ENCODE results near the gene FAM32A. TPM values are rescaled to one million over a fixed set of nuclear protein-coding genes. Genes with fewer than 3 reads are reported as not detected.

The FAM32A gene
- total RNA-seq, 1 experiment from 2014 or later = 42.2 TPM

DNA sequence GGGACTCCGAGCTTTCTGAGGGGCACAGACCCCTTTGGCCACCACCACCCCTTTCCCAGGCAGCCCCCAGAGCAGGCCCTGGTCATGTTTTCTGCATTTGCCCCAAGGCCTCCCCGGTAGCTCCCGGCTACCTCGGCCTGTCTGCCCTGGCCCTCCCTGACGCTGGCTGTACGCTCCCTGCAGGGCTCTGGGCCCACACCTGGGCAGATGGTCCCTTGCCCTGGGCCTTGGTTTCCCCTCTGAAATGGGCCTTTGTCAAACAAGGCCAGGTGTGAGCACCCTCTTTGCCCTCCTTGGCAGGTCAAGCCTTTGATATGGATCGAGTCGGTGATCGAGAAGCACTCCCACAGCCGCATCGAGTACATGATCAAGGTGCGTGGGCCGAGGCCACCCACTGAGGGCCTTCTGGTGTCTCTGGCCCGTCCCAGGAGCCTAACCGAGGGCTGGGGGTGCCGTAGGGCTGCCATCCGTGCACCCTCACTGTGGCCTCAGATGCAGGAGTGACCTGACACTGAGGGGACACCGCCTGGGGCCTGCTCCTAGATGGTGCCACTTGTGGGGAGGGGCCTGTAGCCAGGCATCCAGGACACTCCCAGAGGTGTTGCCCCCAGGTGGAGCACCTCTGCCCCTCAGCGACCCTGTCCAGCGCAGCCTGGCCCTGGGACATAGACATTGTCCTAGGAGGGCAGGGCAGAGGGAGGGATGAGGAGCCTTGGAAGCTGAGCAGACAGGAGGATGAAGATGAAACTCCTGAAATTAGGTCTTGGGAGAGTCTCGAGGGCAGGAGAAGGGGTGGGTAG lies 42.8 kb downstream of the FAM32A start:
- Mint-ChIP-seq H3K4me3 (ENCODE audit: low read depth, unreplicated experiment) (no peak overlapping the region), H3K4me1 (ENCODE audit: low read depth, unreplicated experiment) (no peaks in the 10 kb centered on the region), H3K27ac (ENCODE audit: unreplicated experiment) (no peak overlapping the region), H3K9me3 (ENCODE audit: low read depth, unreplicated experiment) (no peaks in the 10 kb centered on the region), H3K27me3 (ENCODE audit: unreplicated experiment) (no peaks in the 10 kb centered on the region), H3K36me3 (ENCODE audit: insufficient read depth, unreplicated experiment) (peaks cover 7% of the 10 kb centered on the region)
- intact Hi-C loops (cut with micrococcal nuclease; ENCODE audit: unreplicated experiment) = no loop called here
- BruUV-seq (replicated peaks) = no TSS peak
- CTCF ChIA-PET = no interaction called here
- DNase-seq = no peak
- TF ChIP-seq CTCF (IDR thresholded peaks at IDR 0.05; ENCODE audit: unreplicated experiment) = no peak

GRCh38 chr19:16228637-16229321 lies 43.6 kb downstream of the FAM32A start:
- DNase-seq = no peak
- CTCF ChIA-PET = no interaction called here
- no peak overlapping the region for H3K4me3 Mint-ChIP-seq (ENCODE audit: low read depth, unreplicated experiment)
- H3K4me1 Mint-ChIP-seq (ENCODE audit: low read depth, unreplicated experiment) = no peaks in the 10 kb centered on the region
- peaks cover 7% of the 10 kb centered on the region for H3K36me3 Mint-ChIP-seq (ENCODE audit: insufficient read depth, unreplicated experiment)
- H3K27me3 Mint-ChIP-seq (ENCODE audit: unreplicated experiment) = no peaks in the 10 kb centered on the region
- intact Hi-C loops (cut with micrococcal nuclease; ENCODE audit: unreplicated experiment) = no loop called here
- no peaks in the 10 kb centered on the region for H3K9me3 Mint-ChIP-seq (ENCODE audit: low read depth, unreplicated experiment)
- no TSS peak for BruUV-seq (replicated peaks)
- TF ChIP-seq CTCF (IDR thresholded peaks at IDR 0.05; ENCODE audit: unreplicated experiment) = no peak
- no peak overlapping the region for H3K27ac Mint-ChIP-seq (ENCODE audit: unreplicated experiment)

DNA sequence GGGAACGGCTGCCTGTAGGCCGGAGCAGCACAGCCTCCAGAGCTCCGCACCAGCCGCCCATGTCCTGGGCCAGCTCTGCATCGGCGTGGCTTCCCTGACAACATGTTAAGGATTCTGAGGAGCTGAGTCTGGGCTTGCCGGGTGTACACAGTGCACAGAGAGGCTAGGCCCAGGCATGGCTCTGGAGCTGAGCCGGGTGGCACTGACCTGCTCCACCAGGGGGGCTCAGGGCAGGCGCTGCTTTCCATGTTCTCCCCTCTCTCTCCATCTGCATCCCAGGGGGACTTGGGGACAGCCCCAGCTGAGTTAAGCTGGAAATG lies 44.1 kb downstream of the FAM32A start:
- H3K4me1 Mint-ChIP-seq (ENCODE audit: low read depth, unreplicated experiment) = no peaks in the 10 kb centered on the region
- CTCF ChIA-PET = no interaction called here
- DNase-seq = no peak
- H3K27me3 Mint-ChIP-seq (ENCODE audit: unreplicated experiment) = no peaks in the 10 kb centered on the region
- no peak for TF ChIP-seq CTCF (IDR thresholded peaks at IDR 0.05; ENCODE audit: unreplicated experiment)
- no peaks in the 10 kb centered on the region for H3K9me3 Mint-ChIP-seq (ENCODE audit: low read depth, unreplicated experiment)
- H3K36me3 Mint-ChIP-seq (ENCODE audit: insufficient read depth, unreplicated experiment) = peaks cover 7% of the 10 kb centered on the region
- H3K4me3 Mint-ChIP-seq (ENCODE audit: low read depth, unreplicated experiment) = no peak overlapping the region
- H3K27ac Mint-ChIP-seq (ENCODE audit: unreplicated experiment) = no peak overlapping the region
- intact Hi-C loops (cut with micrococcal nuclease; ENCODE audit: unreplicated experiment) = no loop called here
- BruUV-seq (replicated peaks) = no TSS peak

DNA sequence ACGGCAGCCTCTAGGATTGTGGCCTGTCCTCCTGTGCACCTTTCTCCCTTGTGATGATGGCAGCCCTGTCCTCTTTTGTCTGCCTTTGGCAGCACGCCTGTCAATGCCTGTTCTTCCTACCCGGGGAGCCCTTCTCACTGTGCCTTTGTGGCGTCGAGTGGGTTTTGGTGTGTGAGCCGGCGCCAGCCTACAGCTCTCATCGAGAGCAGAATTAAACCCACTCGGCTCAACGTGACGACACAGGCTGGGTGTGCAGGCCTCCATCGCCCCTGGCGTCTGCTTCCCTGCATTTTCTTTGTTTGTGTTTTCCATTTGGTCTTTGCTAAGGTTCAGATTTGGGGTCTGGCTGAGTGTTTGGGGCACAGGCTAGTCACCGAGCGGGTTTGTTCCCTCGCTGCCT lies 46.9 kb downstream of the FAM32A start:
- intact Hi-C loops (cut with micrococcal nuclease; ENCODE audit: unreplicated experiment) = no loop called here
- Mint-ChIP-seq H3K27me3 (ENCODE audit: unreplicated experiment) (no peaks in the 10 kb centered on the region), H3K4me3 (ENCODE audit: low read depth, unreplicated experiment) (no peak overlapping the region), H3K9me3 (ENCODE audit: low read depth, unreplicated experiment) (no peaks in the 10 kb centered on the region), H3K4me1 (ENCODE audit: low read depth, unreplicated experiment) (no peaks in the 10 kb centered on the region), H3K27ac (ENCODE audit: unreplicated experiment) (no peak overlapping the region), H3K36me3 (ENCODE audit: insufficient read depth, unreplicated experiment) (peaks cover 7% of the 10 kb centered on the region)
- CTCF ChIA-PET = no interaction called here
- DNase-seq = no peak
- BruUV-seq (replicated peaks) = no TSS peak
- TF ChIP-seq CTCF (IDR thresholded peaks at IDR 0.05; ENCODE audit: unreplicated experiment) = no peak
